Activated T-cell treated with anti-CD3 and anti-CD28 coated beads for 48 hours (primary cell): ENCODE measurements around the gene CENPP.

Experiments
- DNase-seq: peaks from one replicate; pipeline ENCODE4 v3.0.0-alpha.2; 2020; ENCODE audit warnings: low read depth

CENPP gene

DNA sequence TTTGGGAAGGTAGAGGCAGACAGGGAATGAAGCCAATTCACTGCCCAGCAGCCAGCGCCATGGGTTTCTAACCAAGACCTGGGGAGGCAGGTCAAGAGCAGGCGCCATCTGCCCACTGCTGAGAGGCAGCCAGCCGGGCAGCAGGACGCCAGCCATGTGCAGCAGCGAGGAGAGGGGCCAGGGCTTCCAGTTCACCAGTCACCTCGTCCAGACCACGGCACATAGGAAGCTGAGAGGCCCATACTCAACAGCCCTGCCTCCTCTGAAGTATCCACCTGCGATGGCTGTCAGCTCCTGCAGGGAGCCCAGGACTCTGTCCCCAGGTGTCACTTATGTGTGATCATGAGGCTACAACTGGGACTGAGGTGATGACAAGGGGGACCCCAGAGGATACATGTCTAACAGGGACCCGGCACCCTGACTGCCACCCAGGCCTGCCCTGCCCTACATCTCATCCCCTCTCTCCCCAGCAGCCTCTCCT lies 314.1 kb downstream of the CENPP start:
- no peak for DNase-seq

DNA sequence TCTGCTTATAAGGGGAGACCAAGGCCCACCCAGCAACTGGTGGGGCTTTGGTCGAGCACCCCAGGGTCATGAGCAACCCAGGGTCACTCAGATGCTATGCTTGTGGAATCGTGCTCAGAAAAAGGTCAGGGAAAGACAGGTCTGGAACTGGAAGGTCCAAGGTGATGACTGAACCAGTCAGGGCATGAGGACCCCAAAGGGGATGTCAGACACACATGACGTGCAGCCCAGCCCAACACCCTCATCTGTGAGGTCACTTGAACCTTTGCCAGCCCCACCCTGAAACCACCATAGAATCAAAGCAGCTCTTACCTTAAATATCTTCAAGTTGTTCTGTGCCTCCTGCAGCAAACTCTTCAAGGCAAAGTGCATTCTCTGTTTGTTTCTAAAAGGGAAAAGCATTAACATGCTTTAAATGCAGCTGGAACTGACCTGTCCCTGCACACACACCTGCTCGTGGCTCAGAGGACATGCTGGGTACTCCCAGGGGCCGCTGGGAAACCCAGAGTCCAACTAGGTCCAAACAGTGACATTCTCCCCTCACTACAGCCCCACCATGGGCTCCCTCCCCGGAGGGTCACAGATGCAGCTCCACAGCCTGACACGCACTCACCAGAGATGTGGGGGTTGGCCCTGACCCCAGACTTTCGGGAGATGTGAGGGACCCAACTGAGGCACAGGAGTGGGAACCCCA lies 314.8 kb downstream of the CENPP start:
- DNase-seq, result no peak

DNA sequence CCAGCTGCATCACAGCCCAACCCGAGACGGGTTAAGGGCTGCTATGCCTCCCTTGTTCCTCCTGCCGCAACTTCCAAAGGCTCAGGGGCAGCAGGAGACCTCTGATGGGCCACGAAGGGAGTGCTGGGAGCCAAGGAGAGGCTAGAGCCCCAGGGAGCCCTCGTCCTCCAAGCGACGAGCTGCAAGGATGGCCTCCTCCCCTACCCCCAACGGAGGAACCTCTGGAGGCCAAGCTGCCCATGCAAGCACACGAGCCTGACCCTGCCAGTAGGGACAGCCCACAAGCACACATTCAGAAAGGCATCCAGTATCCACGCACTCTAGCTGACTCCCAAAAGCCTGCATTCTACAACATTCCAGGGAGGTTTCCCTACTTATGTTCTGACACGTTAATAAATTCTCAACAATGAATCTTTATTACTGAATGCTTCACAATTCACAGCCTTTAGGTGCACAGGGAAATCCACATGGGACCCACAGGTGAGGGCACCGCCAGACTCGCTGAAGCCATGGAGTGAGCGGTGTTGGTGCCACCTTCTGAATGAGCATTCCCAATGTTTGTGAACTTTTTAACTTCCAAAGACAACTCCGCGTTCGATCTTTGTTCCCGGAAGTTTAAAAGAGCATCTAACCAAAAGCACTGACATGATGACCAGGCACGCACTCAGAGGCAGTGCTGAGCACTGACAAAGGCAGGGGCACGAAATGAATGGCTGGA lies 315.5 kb downstream of the CENPP start:
- DNase-seq, result no peak

DNA sequence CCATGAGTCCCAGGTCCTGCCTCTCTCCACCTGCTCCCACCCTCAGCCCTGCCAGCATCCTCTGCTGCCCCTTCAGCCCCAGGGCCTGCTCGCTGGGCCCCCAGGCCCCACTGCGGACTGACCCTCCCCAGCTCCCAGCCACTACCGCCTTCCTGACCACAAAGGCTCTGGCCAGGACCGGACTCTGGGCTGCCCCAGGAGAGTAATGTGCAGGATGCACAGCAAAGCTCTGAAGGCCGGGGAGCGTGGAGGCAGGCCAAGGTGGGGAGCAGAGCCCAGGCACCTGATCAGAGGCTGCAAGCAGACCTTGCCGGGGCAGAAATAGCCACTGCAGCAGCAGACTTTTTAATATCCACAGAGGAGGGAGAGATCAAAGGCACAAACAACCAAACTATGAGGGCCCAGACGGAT lies 316.3 kb downstream of the CENPP start:
- DNase-seq, result no peak

DNA sequence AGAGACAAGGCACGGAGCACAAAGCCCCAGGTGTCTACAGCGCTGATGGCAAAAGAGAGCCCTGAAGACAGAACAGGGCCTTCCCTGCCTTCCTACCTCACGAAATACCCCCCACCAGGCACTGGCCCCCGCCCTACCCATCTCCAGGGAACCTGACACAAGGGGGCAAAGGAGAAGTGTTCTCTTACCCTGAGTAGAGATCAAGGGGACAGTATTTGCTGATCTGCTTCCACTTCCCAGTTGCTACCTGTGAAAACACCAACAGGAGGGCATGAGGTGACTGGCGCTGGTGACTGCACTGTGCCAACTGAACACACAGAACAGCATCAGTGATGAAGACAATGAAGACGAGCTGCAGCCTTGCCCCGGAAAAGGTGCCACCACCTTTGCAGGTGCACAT lies 316.8 kb downstream of the CENPP start:
- DNase-seq, result no peak

DNA sequence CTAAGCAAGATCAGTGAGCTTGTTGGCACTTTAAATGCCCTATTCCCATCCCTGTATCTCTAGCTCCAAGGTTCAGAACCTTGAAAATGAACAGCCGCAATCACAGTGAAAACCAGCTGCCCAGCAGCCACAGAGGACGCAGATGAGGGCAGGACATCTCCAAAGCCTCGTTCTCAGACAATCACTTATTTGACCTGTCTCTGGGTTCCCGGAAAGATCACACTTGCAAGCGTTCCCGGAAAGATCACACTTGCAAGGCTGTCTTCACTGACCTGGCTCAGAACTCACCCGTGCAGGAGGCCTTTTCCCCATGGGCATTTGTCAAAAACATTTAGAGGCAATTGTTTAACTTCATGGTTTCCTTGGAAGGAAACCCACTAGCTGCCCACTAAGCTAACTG lies 318.5 kb downstream of the CENPP start:
- no peak for DNase-seq

GRCh38 chr9:92645041-92645440 lies 319.3 kb downstream of the CENPP start:
- no peak for DNase-seq

GRCh38 chr9:92647671-92648473 lies 322.1 kb downstream of the CENPP start:
- no peak for DNase-seq

GRCh38 chr9:92648474-92648971 lies 322.8 kb downstream of the CENPP start:
- DNase-seq, result no peak

DNA sequence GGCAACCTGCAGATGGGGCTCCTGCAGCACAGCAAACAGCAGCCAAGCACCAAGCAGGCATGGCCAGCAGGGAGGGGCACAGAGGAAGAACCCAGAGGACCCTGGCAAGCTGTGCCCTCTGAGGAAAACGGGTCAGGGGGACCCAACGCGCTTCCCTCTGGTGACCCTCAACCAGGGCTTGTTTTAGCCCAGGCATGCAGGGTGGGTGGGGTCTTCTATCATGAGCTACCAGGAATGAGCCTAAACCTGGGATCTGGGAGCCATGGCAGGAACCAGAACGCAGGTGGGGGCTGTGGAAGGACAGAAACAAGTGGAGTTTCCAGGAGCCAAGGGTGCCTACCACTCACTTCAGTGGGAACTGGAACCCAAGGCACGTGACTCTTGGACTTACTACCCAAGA lies 323.3 kb downstream of the CENPP start:
- DNase-seq, result no peak

DNA sequence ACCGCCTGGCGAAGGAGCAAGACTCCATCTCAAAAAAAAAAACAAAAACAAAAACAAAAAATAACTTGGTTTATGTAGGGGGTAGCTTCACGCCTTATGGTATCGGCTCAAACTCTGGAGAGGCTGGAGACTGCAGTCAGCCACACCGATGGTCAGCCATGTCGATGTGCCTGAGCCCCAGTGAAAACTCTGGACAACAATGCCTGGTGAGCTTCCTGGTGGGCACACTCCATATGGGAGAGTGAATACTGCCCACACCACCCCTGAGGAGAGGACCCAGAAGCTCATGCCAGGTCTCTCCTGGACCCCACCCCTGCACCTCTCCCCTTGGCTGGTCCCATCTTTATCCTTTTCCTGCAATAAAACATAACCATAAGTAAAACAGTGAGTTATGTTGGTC lies 324.5 kb downstream of the CENPP start:
- DNase-seq, result no peak

- no peak for DNase-seq
Measured at GRCh38 chr9:92650839-92651621, 325.3 kb downstream of the CENPP start.

- DNase-seq, result no peak
Measured at GRCh38 chr9:92652461-92652860, 326.7 kb downstream of the CENPP start.

DNA sequence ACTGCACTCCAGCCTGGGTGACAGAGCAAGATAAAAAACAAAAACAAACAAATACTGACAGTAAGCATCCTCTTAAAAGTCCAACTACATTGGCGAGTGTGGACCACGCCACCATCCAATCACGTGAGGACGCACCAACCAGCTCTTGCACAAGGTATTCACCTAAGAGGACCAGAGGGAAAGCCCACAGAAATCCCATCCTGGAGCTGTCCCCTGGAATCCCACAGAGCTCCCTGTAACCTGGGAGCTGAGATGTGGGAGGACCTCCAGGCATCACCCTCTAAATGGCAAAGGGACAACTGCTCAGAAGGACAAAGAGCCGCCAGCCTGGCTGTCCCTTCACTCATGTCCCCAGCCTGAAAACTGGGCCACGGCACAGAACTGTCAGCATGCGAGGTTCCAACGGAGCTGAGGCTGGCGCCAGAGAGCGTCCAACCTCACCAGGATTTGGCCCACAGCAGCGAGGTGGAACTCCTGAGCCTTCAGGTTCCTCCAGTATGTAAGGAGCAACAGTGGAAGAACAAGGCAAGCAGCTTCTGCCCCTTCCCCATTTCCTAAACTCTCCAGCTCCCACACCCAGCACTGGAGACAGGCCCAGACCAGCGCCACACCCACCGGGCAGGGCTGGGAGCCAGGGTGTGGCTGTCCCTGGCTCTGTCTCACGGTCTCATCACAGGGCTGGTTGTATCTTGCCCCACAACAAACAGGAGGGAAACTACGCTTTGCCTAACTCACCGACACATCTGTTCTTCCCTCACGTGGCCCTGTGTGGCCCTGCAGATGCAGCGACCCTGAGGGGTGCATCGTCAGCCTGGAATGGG lies 328.9 kb downstream of the CENPP start:
- no peak for DNase-seq

DNA sequence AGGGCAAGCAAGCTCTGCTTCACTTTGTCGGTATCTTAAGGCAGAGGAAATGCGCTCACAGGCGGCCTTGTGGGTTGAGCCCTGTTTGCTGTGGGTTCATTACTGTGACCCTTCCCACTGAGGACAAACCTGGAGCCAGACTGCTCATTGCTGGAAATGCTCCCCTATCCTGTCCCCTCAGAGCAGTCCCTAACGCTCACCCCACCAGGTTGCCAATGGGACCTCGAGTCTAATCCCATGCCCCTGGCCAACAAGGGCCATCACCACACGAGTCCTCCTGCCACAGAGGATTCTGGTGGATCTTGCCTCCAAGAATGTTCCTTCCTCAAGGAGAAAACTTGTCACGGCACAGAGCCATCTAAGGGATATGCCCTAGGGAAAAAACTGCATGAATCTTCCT lies 329.6 kb downstream of the CENPP start:
- no peak for DNase-seq

DNA sequence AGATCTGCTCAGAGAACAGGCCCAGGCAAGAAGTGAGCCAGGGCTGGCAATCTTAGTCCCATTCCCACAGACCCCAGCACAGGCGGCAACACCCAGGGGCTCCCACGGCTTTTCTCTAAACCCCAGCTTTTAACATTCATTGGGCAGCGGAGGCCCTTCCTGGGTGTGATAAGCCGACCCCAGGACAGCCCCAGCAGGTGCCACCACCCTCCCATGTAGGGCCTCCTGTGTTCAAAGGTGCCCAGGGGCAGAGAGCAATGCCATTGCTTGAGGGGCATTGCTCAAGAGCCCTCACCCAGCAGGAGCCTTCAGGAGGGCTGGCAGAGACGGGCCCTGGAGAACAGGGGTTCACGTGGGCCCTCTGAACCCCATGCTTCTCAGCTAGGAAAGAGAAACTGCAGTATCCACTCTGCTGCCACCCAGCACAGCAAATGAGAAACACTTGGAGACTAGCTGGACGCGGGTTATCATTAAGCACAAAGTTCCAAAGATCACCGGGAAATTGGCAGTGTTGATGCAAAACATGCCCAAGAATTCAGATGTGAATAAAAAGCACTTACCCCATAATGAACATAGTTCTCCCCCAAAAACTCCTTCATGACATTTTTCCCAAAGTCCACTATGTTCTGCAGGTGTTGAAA lies 330.3 kb downstream of the CENPP start:
- DNase-seq, result no peak

- no peak for DNase-seq
Measured at GRCh38 chr9:92656537-92656925, 330.8 kb downstream of the CENPP start.

GRCh38 chr9:92657296-92658094 lies 331.7 kb downstream of the CENPP start:
- no peak for DNase-seq

GRCh38 chr9:92658176-92658575 lies 332.4 kb downstream of the CENPP start:
- no peak for DNase-seq

- no peak for DNase-seq
Measured at GRCh38 chr9:92658611-92659010, 332.9 kb downstream of the CENPP start.
